NCI-H446 treated with DMSO at 0.1 percent for 48 hours (cell line): ENCODE data around the gene SYT14.
"Not testable (repeated sequence)": the region's sequence is repeated elsewhere in the genome, so short reads cannot be mapped to it uniquely, and the experiment has no call there.

Experiments
- DNase-seq: peaks from one replicate; lab custom pipeline; 2025; lab: John Stamatoyannopoulos, UW

The SYT14 gene

GRCh38 chr1:210117681-210118170 lies 179.7 kb downstream of the SYT14 start:
- DNase-seq: no peak

GRCh38 chr1:210123383-210123782 lies 185.4 kb downstream of the SYT14 start:
- no peak for DNase-seq

GRCh38 chr1:210123924-210124589 lies 186.0 kb downstream of the SYT14 start:
- no peak for DNase-seq

- no peak for DNase-seq
Measured at GRCh38 chr1:210124736-210125135, 186.7 kb downstream of the SYT14 start.

GRCh38 chr1:210125143-210125542 lies 187.1 kb downstream of the SYT14 start:
- DNase-seq: no peak

GRCh38 chr1:210129092-210129491 lies 191.1 kb downstream of the SYT14 start:
- DNase-seq: no peak

- no peak for DNase-seq
Measured at GRCh38 chr1:210129759-210130158, 191.7 kb downstream of the SYT14 start.

- no peak for DNase-seq
Measured at GRCh38 chr1:210132582-210132981, 194.6 kb downstream of the SYT14 start.

GRCh38 chr1:210143465-210144062 lies 205.5 kb downstream of the SYT14 start:
- peak; percentile 49 for DNase-seq

GRCh38 chr1:210144736-210145135 lies 206.7 kb downstream of the SYT14 start:
- DNase-seq: no peak

- no peak for DNase-seq
Measured at GRCh38 chr1:210151052-210151672, 213.1 kb downstream of the SYT14 start.

- no peak for DNase-seq
Measured at GRCh38 chr1:210159211-210159610, 221.2 kb downstream of the SYT14 start.

GRCh38 chr1:210170220-210170619 lies 232.2 kb downstream of the SYT14 start:
- DNase-seq: no peak

GRCh38 chr1:210174133-210174532 lies 236.1 kb downstream of the SYT14 start:
- no peak for DNase-seq

- no peak for DNase-seq
Measured at GRCh38 chr1:210185063-210185462, 247.0 kb downstream of the SYT14 start.

- DNase-seq: not testable (repeated sequence)
Measured at GRCh38 chr1:210187849-210188606, 250.0 kb downstream of the SYT14 start.

- no peak for DNase-seq
Measured at GRCh38 chr1:210189426-210189825, 251.4 kb downstream of the SYT14 start.

- no peak for DNase-seq
Measured at GRCh38 chr1:210195635-210196160, 257.7 kb downstream of the SYT14 start.

- DNase-seq: not testable (repeated sequence)
Measured at GRCh38 chr1:210196266-210196665, 258.2 kb downstream of the SYT14 start.

GRCh38 chr1:210198840-210199239 lies 260.8 kb downstream of the SYT14 start:
- no peak for DNase-seq

GRCh38 chr1:210200124-210200736 lies 262.2 kb downstream of the SYT14 start:
- no peak for DNase-seq

- DNase-seq: no peak
Measured at GRCh38 chr1:210201681-210202080, 263.7 kb downstream of the SYT14 start.
